OCI-LY3 (cell line): Measurements from ENCODE around the gene DTX3.

ENCODE experiments used
- H2AFZ ChIP-seq: fragments of 200-600, 300-600 bp; shearing (Covaris generic); 2 replicates; pipeline ENCODE4 v1.6.0; 2014; ENCODE audit warnings: antibody characterized with exemption, low read depth, low read length
- H3K27ac ChIP-seq: fragments of 200-600, 300-600 bp; sonication (generic); 2 replicates; pipeline ENCODE4 v1.5.1; 2014; ENCODE audit warnings: mild to moderate bottlenecking, low read length, moderate library complexity, mixed read lengths
- H3K27me3 ChIP-seq: fragments of 200-600, 300-600 bp; sonication (generic); 2 replicates; pipeline ENCODE4 v1.6.1; 2014; ENCODE audit warnings: low read depth, low read length, mixed read lengths
- H3K36me3 ChIP-seq: fragments of 200-600, 300-600 bp; sonication (generic); replicated peaks from 2 replicates; pipeline ENCODE3; 2014; ENCODE audit warnings: low read depth, low read length, mixed read lengths
- H3K4me1 ChIP-seq: fragments of 300-600, 200-600 bp; sonication (generic); 2 replicates; pipeline ENCODE4 v1.6.1; 2014; ENCODE audit warnings: low read length, mixed read lengths
- H3K4me2 ChIP-seq: fragments of 200-600, 300-600 bp; sonication (generic); 2 replicates; pipeline ENCODE4 v1.6.1; 2014; ENCODE audit warnings: low read length, mixed read lengths
- H3K4me3 ChIP-seq: fragments of 300-600, 200-600 bp; sonication (generic); 2 replicates; pipeline ENCODE4 v1.5.1; 2014; ENCODE audit warnings: antibody characterized with exemption, mild to moderate bottlenecking, low read length, moderate library complexity
- H3K79me2 ChIP-seq: fragments of 300-600, 200-600 bp; shearing (Covaris generic); 2 replicates; pipeline ENCODE4 v1.6.1; 2014; ENCODE audit warnings: mild to moderate bottlenecking, low read length, mixed read lengths
- H3K9ac ChIP-seq: fragments of 300-600, 200-600 bp; shearing (Covaris generic); 2 replicates; pipeline ENCODE4 v1.6.0; 2014; ENCODE audit warnings: mild to moderate bottlenecking, low read length, moderate library complexity
- H3K9me3 ChIP-seq: fragments of 200-600, 300-600 bp; shearing (Covaris generic); 2 replicates; pipeline ENCODE4 v1.6.1; 2014; ENCODE audit warnings: low read length, mixed read lengths; ENCODE audit not compliant: insufficient read depth
- H4K20me1 ChIP-seq: fragments of 200-600, 300-600 bp; sonication (generic); 2 replicates; pipeline ENCODE4 v1.6.1; 2016; ENCODE audit warnings: low read length, mixed read lengths; ENCODE audit not compliant: insufficient read depth
- EZH2phosphoT487 ChIP-seq: fragments of 200-600 bp; shearing (Covaris generic); IDR thresholded peaks from 2 replicates; pipeline ENCODE4 v1.6.1; 2018; ENCODE audit warnings: antibody characterized with exemption, mixed run types, low read depth
- TF ChIP-seq, protein P1 (sequence below): fragments of 200-600, 300-600 bp; sonication (generic); IDR thresholded peaks from 2 replicates; pipeline ENCODE4 v1.5.1; 2014; ENCODE audit warnings: antibody characterized with exemption, low read length, low read depth

Gene DTX3

GRCh38 chr12:57577981-57578758, 26.5 kb upstream of the DTX3 start:
- H3K79me2 ChIP-seq = no peaks in the 10 kb centered on the region
- no peaks in the 10 kb centered on the region for H4K20me1 ChIP-seq
- peaks cover 4% of the 10 kb centered on the region; the same call in 1 of the 2 replicates for H3K4me1 ChIP-seq
- no peak overlapping the region for H3K27ac ChIP-seq
- H3K4me2 ChIP-seq = no peak overlapping the region
- H2AFZ ChIP-seq = no peak overlapping the region
- H3K4me3 ChIP-seq = no peak overlapping the region
- no peaks in the 10 kb centered on the region for H3K9me3 ChIP-seq
- peaks cover 11% of the 10 kb centered on the region for H3K27me3 ChIP-seq
- no peaks in the 10 kb centered on the region for H3K36me3 ChIP-seq
- H3K9ac ChIP-seq = no peak overlapping the region
- TF ChIP-seq, protein P1, sequence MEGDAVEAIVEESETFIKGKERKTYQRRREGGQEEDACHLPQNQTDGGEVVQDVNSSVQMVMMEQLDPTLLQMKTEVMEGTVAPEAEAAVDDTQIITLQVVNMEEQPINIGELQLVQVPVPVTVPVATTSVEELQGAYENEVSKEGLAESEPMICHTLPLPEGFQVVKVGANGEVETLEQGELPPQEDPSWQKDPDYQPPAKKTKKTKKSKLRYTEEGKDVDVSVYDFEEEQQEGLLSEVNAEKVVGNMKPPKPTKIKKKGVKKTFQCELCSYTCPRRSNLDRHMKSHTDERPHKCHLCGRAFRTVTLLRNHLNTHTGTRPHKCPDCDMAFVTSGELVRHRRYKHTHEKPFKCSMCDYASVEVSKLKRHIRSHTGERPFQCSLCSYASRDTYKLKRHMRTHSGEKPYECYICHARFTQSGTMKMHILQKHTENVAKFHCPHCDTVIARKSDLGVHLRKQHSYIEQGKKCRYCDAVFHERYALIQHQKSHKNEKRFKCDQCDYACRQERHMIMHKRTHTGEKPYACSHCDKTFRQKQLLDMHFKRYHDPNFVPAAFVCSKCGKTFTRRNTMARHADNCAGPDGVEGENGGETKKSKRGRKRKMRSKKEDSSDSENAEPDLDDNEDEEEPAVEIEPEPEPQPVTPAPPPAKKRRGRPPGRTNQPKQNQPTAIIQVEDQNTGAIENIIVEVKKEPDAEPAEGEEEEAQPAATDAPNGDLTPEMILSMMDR = no peak
- TF ChIP-seq EZH2phosphoT487 = no peak

DNA sequence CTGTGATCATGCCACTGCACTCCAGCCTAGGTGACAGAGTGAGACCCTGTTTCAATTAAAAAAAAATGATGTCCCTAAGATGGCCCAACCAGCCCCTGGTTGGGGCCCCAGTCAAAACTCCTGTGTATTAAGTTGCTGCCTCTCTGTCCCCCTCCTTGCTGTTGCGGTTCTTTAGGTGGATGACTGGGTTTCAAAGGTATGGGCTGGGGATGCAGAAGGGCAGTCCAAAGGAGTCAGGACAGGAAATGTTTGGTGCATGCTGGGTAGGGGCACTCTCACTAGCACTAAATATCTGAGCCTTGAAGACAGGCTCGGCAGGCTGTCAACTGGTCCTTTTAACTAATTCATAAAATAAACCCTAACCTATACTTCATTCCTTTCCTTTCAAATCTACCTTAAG, 25.6 kb upstream of the DTX3 start:
- no peak overlapping the region for H3K4me3 ChIP-seq
- peaks cover 11% of the 10 kb centered on the region for H3K27me3 ChIP-seq
- H3K9ac ChIP-seq = no peak overlapping the region
- TF ChIP-seq EZH2phosphoT487 = no peak
- TF ChIP-seq, protein P1 = no peak
- no peaks in the 10 kb centered on the region for H4K20me1 ChIP-seq
- no peaks in the 10 kb centered on the region for H3K79me2 ChIP-seq
- no peaks in the 10 kb centered on the region for H3K9me3 ChIP-seq
- H2AFZ ChIP-seq = no peak overlapping the region
- H3K36me3 ChIP-seq = no peaks in the 10 kb centered on the region
- no peak overlapping the region for H3K27ac ChIP-seq
- no peak overlapping the region for H3K4me2 ChIP-seq
- peaks cover 4% of the 10 kb centered on the region; the same call in 1 of the 2 replicates for H3K4me1 ChIP-seq

DNA sequence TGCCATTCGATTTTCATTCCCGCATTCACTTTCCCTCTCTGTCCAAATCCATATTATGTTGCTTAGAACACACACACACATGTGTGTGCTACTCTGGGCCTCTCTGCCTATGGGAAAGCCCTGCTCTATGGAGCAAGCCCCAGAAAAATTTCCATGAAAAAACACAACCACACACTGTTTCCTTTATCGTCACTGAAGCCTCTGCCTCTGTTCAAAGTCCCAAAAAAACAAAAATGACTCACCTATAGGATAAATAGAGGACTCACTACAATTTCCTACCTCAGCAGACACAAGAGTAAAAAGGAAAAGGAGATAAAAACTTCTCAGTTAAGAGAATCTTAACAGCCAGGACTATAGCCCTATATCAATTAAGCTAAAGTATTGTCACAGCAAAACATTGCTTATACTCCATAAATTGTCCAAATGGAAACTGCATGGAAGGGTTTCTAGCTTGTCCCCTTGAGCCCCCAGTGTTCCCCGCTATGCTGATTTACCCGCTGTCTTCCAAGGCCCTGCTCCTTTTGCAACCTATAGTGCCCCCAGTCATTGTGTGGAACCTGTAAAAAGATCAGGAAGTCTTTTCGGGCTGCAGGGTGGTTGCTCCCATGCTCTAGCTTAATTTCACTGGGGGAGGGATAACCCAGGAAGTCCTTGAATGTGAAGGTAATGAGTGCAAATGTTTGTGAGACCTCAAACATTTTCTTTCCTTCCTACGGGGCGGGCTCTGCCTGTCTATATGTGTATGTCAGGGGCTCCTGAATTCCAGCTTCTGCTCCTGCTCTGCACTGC, 24.8 kb upstream of the DTX3 start:
- Histone ChIP-seq H2AFZ (no peak overlapping the region), H3K79me2 (no peaks in the 10 kb centered on the region), H3K36me3 (no peaks in the 10 kb centered on the region), H3K27ac (no peak overlapping the region), H3K9me3 (no peaks in the 10 kb centered on the region), H3K9ac (no peak overlapping the region), H3K27me3 (peaks cover 11% of the 10 kb centered on the region), H3K4me3 (no peak overlapping the region), H3K4me2 (no peak overlapping the region), H3K4me1 (peaks cover 4% of the 10 kb centered on the region; the same call in 1 of the 2 replicates), H4K20me1 (no peaks in the 10 kb centered on the region)
- TF ChIP-seq EZH2phosphoT487 = no peak
- TF ChIP-seq, protein P1 = no peak

GRCh38 chr12:57580466-57580795, 24.2 kb upstream of the DTX3 start:
- no peak overlapping the region for H3K4me3 ChIP-seq
- H4K20me1 ChIP-seq = no peaks in the 10 kb centered on the region
- peaks cover 15% of the 10 kb centered on the region for H3K27me3 ChIP-seq
- H3K27ac ChIP-seq = no peak overlapping the region
- peaks cover 4% of the 10 kb centered on the region; the same call in 1 of the 2 replicates for H3K4me1 ChIP-seq
- no peak overlapping the region for H3K9ac ChIP-seq
- H3K79me2 ChIP-seq = no peaks in the 10 kb centered on the region
- TF ChIP-seq EZH2phosphoT487 = no peak
- TF ChIP-seq, protein P1 = no peak
- H2AFZ ChIP-seq = no peak overlapping the region
- no peaks in the 10 kb centered on the region for H3K9me3 ChIP-seq
- H3K4me2 ChIP-seq = no peak overlapping the region
- no peaks in the 10 kb centered on the region for H3K36me3 ChIP-seq
